SK-N-SH (cell line): Measurements from ENCODE around the gene TMEM145. TPM values are rescaled to one million over a fixed set of nuclear protein-coding genes. Genes with fewer than 3 reads are reported as not detected.

Experiments used
- CTCF ChIA-PET: fragments of 300-600, 350-600 bp; formaldehyde crosslinking; extraction: SDS; loops from one replicate; lab custom pipeline; 2021; lab: Yijun Ruan, JAX
- POLR2A ChIA-PET: fragments of 350-600 bp; sonication (Branson Sonifier 250); formaldehyde crosslinking; extraction: SDS; loops from one replicate; lab custom pipeline; 2020; ENCODE audit warnings: antibody characterized with exemption, inconsistent platforms; lab: Yijun Ruan, JAX
- DNase-seq: peaks from one replicate; pipeline ENCODE4 v3.0.0; 2012
- H2AFZ ChIP-seq: fragments of 200-600 bp; sonication (generic); 2 replicates; pipeline ENCODE4 v1.8.1; 2016; ENCODE audit warnings: antibody characterized with exemption, mild to moderate bottlenecking, low read depth
- H3F3A ChIP-seq: fragments of 200-600 bp; sonication (generic); replicated peaks from 2 replicates; pipeline ENCODE3; 2016; ENCODE audit warnings: antibody characterized with exemption, mild to moderate bottlenecking; ENCODE audit not compliant: insufficient read depth
- H3K27ac ChIP-seq, 2 experiments: fragments of 200-500 bp in 1 of 2; fragments of 200-600 bp in 1 of 2; sonication (Bioruptor generic) in 1 of 2; sonication (generic), shearing (Covaris generic) in 1 of 2; 2 replicates each; pipeline versions ENCODE4 v1.5.1 to v1.6.1; 2014 to 2016; ENCODE audit warnings: low read depth in 2 of 2, inconsistent platforms in 1 of 2, low read length in 1 of 2, mild to moderate bottlenecking in 1 of 2, mixed read lengths in 1 of 2
- H3K27me3 ChIP-seq: fragments of 200-600 bp; sonication (generic), shearing (Covaris generic); 2 replicates; pipeline ENCODE4 v1.6.1; 2016; ENCODE audit warnings: mixed run types; ENCODE audit not compliant: insufficient read depth
- H3K36me3 ChIP-seq, 2 experiments: fragments of 200-500 bp in 1 of 2; fragments of 200-600 bp in 1 of 2; sonication (Bioruptor generic) in 1 of 2; sonication (generic) in 1 of 2; replicated peaks in 1 of 2; 2 replicates each; pipeline versions ENCODE3 to v1.5.1; 2014 to 2016; ENCODE audit warnings: low read length in 1 of 2, mild to moderate bottlenecking in 1 of 2; ENCODE audit not compliant: insufficient read depth in 2 of 2, control insufficient read depth in 1 of 2
- H3K4me1 ChIP-seq, 2 experiments: fragments of 200-500 bp in 1 of 2; fragments of 200-600 bp in 1 of 2; sonication (Bioruptor generic) in 1 of 2; sonication (generic), shearing (Covaris generic) in 1 of 2; 2 replicates each; pipeline versions ENCODE4 v1.5.1 to v1.6.1; 2014 to 2016; ENCODE audit warnings: low read depth in 1 of 2, low read length in 1 of 2, mixed run types in 1 of 2; ENCODE audit not compliant: insufficient read depth in 2 of 2, control insufficient read depth in 1 of 2
- H3K4me2 ChIP-seq: fragments of 200-600 bp; sonication (generic), shearing (Covaris generic); 2 replicates; pipeline ENCODE4 v1.6.1; 2017; ENCODE audit warnings: mixed run types
- H3K4me3 ChIP-seq, 2 experiments: fragments of 200-500 bp in 1 of 2; fragments of 200-600 bp in 1 of 2; sonication (Bioruptor generic) in 1 of 2; sonication (generic), shearing (Covaris generic) in 1 of 2; 2 replicates each; pipeline versions ENCODE4 v1.5.1 to v1.8.1; 2014 to 2016; ENCODE audit warnings: low read depth in 2 of 2, inconsistent platforms in 1 of 2, low read length in 1 of 2, mild to moderate bottlenecking in 1 of 2, mixed read lengths in 1 of 2, moderate library complexity in 1 of 2
- H3K79me2 ChIP-seq: fragments of 200-600 bp; sonication (generic); 2 replicates; pipeline ENCODE4 v1.8.1; 2017; ENCODE audit warnings: mild to moderate bottlenecking; ENCODE audit not compliant: insufficient read depth
- H3K9ac ChIP-seq: fragments of 200-600 bp; sonication (generic); 2 replicates; pipeline ENCODE4 v1.6.1; 2017; ENCODE audit warnings: mixed run types
- H3K9me2 ChIP-seq: fragments of 200-600 bp; sonication (generic); 2 replicates; pipeline ENCODE4 v1.6.1; 2017; ENCODE audit warnings: mixed run types
- H3K9me3 ChIP-seq: fragments of 200-600 bp; sonication (generic); 2 replicates; pipeline ENCODE4 v1.6.1; 2017; ENCODE audit warnings: mixed run types, mild to moderate bottlenecking, moderate library complexity
- H4K20me1 ChIP-seq: fragments of 200-600 bp; sonication (generic); 2 replicates; pipeline ENCODE4 v1.6.1; 2017; ENCODE audit warnings: mild to moderate bottlenecking, mixed run types; ENCODE audit not compliant: insufficient read depth
- CHD2 ChIP-seq: fragments of 150-350 bp; IDR thresholded peaks from 2 replicates; pipeline ENCODE4 v1.6.1; 2018; ENCODE audit warnings: low read length; ENCODE audit not compliant: partially characterized antibody
- CTCF ChIP-seq: fragments of 200-600 bp; sonication (generic); IDR thresholded peaks from 2 replicates; pipeline ENCODE4 v1.6.1; 2017; ENCODE audit warnings: antibody characterized with exemption, mild to moderate bottlenecking, moderate library complexity
- ELF1 ChIP-seq: IDR thresholded peaks from 2 replicates; pipeline ENCODE4 v1.4.0; 2012
- FOSL2 ChIP-seq: IDR thresholded peaks from 2 replicates; pipeline ENCODE4 v1.4.0; 2012; ENCODE audit warnings: low read depth, mild to moderate bottlenecking, moderate library complexity, borderline replicate concordance
- FOXM1 ChIP-seq: IDR thresholded peaks from 2 replicates; pipeline ENCODE4 v1.4.0; 2012; ENCODE audit warnings: low read depth, mild to moderate bottlenecking
- GABPA ChIP-seq: IDR thresholded peaks from 2 replicates; pipeline ENCODE4 v1.4.0; 2012; ENCODE audit warnings: low read depth, mild to moderate bottlenecking
- GATA2 ChIP-seq: sonication (generic); formaldehyde crosslinking; IDR thresholded peaks from 2 replicates; pipeline ENCODE4 v1.5.0; 2020; ENCODE audit warnings: mild to moderate bottlenecking, missing genetic modification reagents
- IRF3 ChIP-seq: fragments of 150-350 bp; IDR thresholded peaks from 2 replicates; pipeline ENCODE4 v1.6.1; 2016; ENCODE audit warnings: mild to moderate bottlenecking, low read depth, low read length
- MXI1 ChIP-seq: IDR thresholded peaks from 2 replicates; pipeline ENCODE4 v1.6.1; 2012; ENCODE audit warnings: mild to moderate bottlenecking, low read depth, low read length, improper control_type of control experiment
- NRF1 ChIP-seq: IDR thresholded peaks from 2 replicates; pipeline ENCODE4 v1.6.1; 2012; ENCODE audit warnings: low read depth, mild to moderate bottlenecking, low read length
- POLR2AphosphoS5 ChIP-seq: IDR thresholded peaks from 2 replicates; pipeline ENCODE4 v1.6.1; 2012; ENCODE audit warnings: low read depth, low read length
- RAD21 ChIP-seq: IDR thresholded peaks from 2 replicates; pipeline ENCODE4 v1.6.1; 2012; ENCODE audit warnings: mild to moderate bottlenecking, low read length
- RCOR1 ChIP-seq: fragments of 150-350 bp; IDR thresholded peaks from 2 replicates; pipeline ENCODE4 v1.6.1; 2017; ENCODE audit warnings: antibody characterized with exemption, low read length
- RFX5 ChIP-seq: IDR thresholded peaks from 2 replicates; pipeline ENCODE4 v1.6.1; 2012; ENCODE audit warnings: mild to moderate bottlenecking, improper control_type of control experiment, low read length
- RXRA ChIP-seq: IDR thresholded peaks from 2 replicates; pipeline ENCODE4 v1.4.0; 2012; ENCODE audit warnings: low read depth, mild to moderate bottlenecking, borderline replicate concordance
- SIN3A ChIP-seq: IDR thresholded peaks from 2 replicates; pipeline ENCODE4 v1.6.1; 2012; ENCODE audit warnings: low read depth, mild to moderate bottlenecking, low read length, moderate library complexity, borderline replicate concordance
- SMC3 ChIP-seq: IDR thresholded peaks from 2 replicates; pipeline ENCODE4 v1.6.1; 2012; ENCODE audit warnings: low read depth, low read length, improper control_type of control experiment
- TCF12 ChIP-seq: IDR thresholded peaks from 2 replicates; pipeline ENCODE4 v1.4.0; 2012
- TEAD4 ChIP-seq: IDR thresholded peaks from 2 replicates; pipeline ENCODE4 v1.4.0; 2012; ENCODE audit warnings: mild to moderate bottlenecking, borderline replicate concordance; ENCODE audit not compliant: insufficient read depth
- YY1 ChIP-seq: IDR thresholded peaks from 2 replicates; pipeline ENCODE4 v1.4.0; 2012; ENCODE audit warnings: low read depth, mild to moderate bottlenecking
- WGBS: methylation state at CpG from one replicate; pipeline ENCODE4 v1.1.6; 2017; ENCODE audit warnings: low lambda C conversion rate; 5-methylcytosine and 5-hydroxymethylcytosine counted together
- polyA plus RNA-seq, 3 experiments: library from polyadenylated mRNA; depleted of rRNA; stranded (reverse); fragments of >200 nt; gene quantifications; 2 replicates each; pipeline ENCODE4 v1.2.3, GENCODE V29; 2012
- TF ChIP-seq, protein P1 (sequence below): fragments of 150-350 bp; IDR thresholded peaks from 2 replicates; pipeline ENCODE4 v1.6.1; 2017; ENCODE audit warnings: antibody characterized with exemption, low read length, low read depth, borderline replicate concordance
- TF ChIP-seq, protein P2 (sequence below): IDR thresholded peaks from 2 replicates; pipeline ENCODE4 v1.4.0; 2012; ENCODE audit warnings: low read depth, borderline replicate concordance

The TMEM145 gene
- polyA plus RNA-seq, 1 of the 3 experiments (the other 2 are of a cell fraction), result 2.0 TPM

DNA sequence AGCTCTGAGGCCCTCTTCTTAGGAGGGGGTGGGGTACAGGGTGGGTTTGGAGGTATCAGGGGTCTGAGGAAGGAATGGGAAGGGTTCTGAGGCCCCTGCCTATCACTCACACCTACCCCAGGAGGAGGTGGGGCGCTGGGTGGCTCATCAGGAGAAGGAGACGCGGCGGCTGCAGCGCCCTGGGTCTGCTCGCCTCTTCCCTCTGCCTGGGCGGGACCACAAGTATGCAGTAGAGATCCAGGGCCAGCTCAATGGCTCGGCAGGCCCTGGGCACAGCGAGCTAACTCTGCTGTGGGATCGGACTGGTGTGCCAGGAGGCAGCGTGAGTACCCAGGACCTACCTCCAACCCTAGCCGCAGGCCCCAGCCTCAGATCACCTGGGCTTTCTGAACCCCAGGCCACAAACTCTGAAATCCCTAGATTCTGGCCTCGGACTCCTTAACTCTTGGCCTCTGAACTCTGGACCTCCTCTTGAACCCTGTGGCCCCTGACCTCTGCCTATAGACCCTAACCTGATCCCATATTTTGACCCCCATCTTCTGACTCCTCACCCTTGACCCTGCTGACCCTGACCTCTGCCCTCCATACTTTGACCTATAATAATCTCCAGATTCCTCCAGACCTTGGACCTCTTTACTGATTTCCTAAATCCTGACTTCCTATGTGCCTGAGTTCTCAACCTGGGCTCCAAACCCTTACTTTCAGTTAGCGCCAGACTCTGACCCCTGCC is 36.4 kb downstream of the TMEM145 start (continued):
- TF ChIP-seq, protein P1, sequence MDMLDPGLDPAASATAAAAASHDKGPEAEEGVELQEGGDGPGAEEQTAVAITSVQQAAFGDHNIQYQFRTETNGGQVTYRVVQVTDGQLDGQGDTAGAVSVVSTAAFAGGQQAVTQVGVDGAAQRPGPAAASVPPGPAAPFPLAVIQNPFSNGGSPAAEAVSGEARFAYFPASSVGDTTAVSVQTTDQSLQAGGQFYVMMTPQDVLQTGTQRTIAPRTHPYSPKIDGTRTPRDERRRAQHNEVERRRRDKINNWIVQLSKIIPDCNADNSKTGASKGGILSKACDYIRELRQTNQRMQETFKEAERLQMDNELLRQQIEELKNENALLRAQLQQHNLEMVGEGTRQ, result no peak
- TF ChIP-seq FOSL2 (no peak), RCOR1 (no peak), POLR2AphosphoS5 (no peak), ELF1 (no peak), GATA2 (no peak), FOXM1 (no peak), RAD21 (no peak)
- TF ChIP-seq, protein P2, sequence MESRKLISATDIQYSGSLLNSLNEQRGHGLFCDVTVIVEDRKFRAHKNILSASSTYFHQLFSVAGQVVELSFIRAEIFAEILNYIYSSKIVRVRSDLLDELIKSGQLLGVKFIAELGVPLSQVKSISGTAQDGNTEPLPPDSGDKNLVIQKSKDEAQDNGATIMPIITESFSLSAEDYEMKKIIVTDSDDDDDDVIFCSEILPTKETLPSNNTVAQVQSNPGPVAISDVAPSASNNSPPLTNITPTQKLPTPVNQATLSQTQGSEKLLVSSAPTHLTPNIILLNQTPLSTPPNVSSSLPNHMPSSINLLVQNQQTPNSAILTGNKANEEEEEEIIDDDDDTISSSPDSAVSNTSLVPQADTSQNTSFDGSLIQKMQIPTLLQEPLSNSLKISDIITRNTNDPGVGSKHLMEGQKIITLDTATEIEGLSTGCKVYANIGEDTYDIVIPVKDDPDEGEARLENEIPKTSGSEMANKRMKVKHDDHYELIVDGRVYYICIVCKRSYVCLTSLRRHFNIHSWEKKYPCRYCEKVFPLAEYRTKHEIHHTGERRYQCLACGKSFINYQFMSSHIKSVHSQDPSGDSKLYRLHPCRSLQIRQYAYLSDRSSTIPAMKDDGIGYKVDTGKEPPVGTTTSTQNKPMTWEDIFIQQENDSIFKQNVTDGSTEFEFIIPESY, result no peak

- no peaks in the 10 kb centered on the region for H3K4me1 ChIP-seq
- no peak for DNase-seq
- no peaks in the 10 kb centered on the region for H3K9me3 ChIP-seq
- WGBS, result 82% methylated on average over 3 of the region's 3 CpGs
- H3K4me2 ChIP-seq, result no peak overlapping the region
- no peaks in the 10 kb centered on the region for H3F3A ChIP-seq
- no peak for TF ChIP-seq TEAD4
- no peak for TF ChIP-seq MXI1
- TF ChIP-seq RAD21, result no peak
- TF ChIP-seq SIN3A, result no peak
- TF ChIP-seq TCF12, result no peak
- no peak for TF ChIP-seq ELF1
- no peak for TF ChIP-seq CTCF
- TF ChIP-seq CHD2, result no peak
- TF ChIP-seq FOXM1, result no peak
- TF ChIP-seq, protein P2, result no peak
- no peak for TF ChIP-seq SMC3
- no peak for TF ChIP-seq GATA2
- no peak for TF ChIP-seq YY1
- TF ChIP-seq RFX5, result no peak
- TF ChIP-seq NRF1, result no peak
- no peak for TF ChIP-seq RXRA
- no peak for TF ChIP-seq GABPA
- no peak for TF ChIP-seq IRF3
- no peaks in the 10 kb centered on the region for H3K79me2 ChIP-seq
- no peaks in the 10 kb centered on the region for H4K20me1 ChIP-seq
- H3K27me3 ChIP-seq, result no peaks in the 10 kb centered on the region
- H3K4me3 ChIP-seq, result no peak overlapping the region
- CTCF ChIA-PET, result no interaction called here
- H2AFZ ChIP-seq, result no peak overlapping the region
- no peak overlapping the region for H3K9ac ChIP-seq
- H3K9me2 ChIP-seq, result no peaks in the 10 kb centered on the region
- H3K27ac ChIP-seq, result no peak overlapping the region
- POLR2A ChIA-PET, result interaction anchor here (0.6 kb wide), 1 partner anchor 8 kb away, joined by 3 read pairs; no protein-coding TSS in a partner anchor
- peaks cover 5 to 10% of the 10 kb centered on the region in 2 experiments for H3K36me3 ChIP-seq
Observed at GRCh38 chr19:42350417-42350816, 37.3 kb downstream of the TMEM145 start.
